HEK293T (cell line): ENCODE data around the gene IL4R.

ENCODE experiments used
- BHLHE40 ChIP-seq: fragments of 450-650 bp; IDR thresholded peaks from 2 replicates; pipeline ENCODE4 v1.6.1; 2016; ENCODE audit warnings: mild to moderate bottlenecking, moderate library complexity, borderline replicate concordance
- FOXA1 ChIP-seq: fragments of 450-650 bp; IDR thresholded peaks from 2 replicates; pipeline ENCODE4 v1.6.1; 2016; ENCODE audit warnings: mild to moderate bottlenecking
- FOXK2 ChIP-seq: fragments of 450-650 bp; IDR thresholded peaks from 2 replicates; pipeline ENCODE4 v1.6.1; 2016; ENCODE audit warnings: mild to moderate bottlenecking
- FOXM1 ChIP-seq: fragments of 450-650 bp; IDR thresholded peaks from 2 replicates; pipeline ENCODE4 v1.6.1; 2017; ENCODE audit warnings: mild to moderate bottlenecking, borderline replicate concordance
- LEF1 ChIP-seq: fragments of 450-650 bp; IDR thresholded peaks from 2 replicates; pipeline ENCODE4 v1.6.1; 2017; ENCODE audit warnings: mild to moderate bottlenecking, borderline replicate concordance
- SP1 ChIP-seq: fragments of 450-650 bp; IDR thresholded peaks from 2 replicates; pipeline ENCODE4 v1.6.1; 2017
- SUZ12 ChIP-seq: fragments of 450-650 bp; IDR thresholded peaks from 2 replicates; pipeline ENCODE4 v1.6.1; 2016; ENCODE audit warnings: mild to moderate bottlenecking
- TF ChIP-seq, protein P1 (sequence below): fragments of 450-650 bp; IDR thresholded peaks from 2 replicates; pipeline ENCODE4 v1.6.1; 2016

GRCh38 chr16:27394516-27394915 is 80.7 kb downstream of the IL4R start:
- TF ChIP-seq FOXK2 (no peak), SUZ12 (no peak), FOXA1 (no peak), SP1 (no peak), FOXM1 (no peak), LEF1 (no peak), BHLHE40 (no peak)
- TF ChIP-seq, protein P1, sequence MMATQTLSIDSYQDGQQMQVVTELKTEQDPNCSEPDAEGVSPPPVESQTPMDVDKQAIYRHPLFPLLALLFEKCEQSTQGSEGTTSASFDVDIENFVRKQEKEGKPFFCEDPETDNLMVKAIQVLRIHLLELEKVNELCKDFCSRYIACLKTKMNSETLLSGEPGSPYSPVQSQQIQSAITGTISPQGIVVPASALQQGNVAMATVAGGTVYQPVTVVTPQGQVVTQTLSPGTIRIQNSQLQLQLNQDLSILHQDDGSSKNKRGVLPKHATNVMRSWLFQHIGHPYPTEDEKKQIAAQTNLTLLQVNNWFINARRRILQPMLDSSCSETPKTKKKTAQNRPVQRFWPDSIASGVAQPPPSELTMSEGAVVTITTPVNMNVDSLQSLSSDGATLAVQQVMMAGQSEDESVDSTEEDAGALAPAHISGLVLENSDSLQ = no peak
